LHCN-M2 (cell line): ENCODE measurements around the gene SKAP2. TPM values are rescaled to one million over a fixed set of nuclear protein-coding genes. Genes with fewer than 3 reads are reported as not detected.

Source experiments
- DNase-seq: peaks from one replicate; pipeline ENCODE4 v3.0.0-alpha.2; 2012; ENCODE audit warnings: low read depth
- total RNA-seq: library from RNA; depleted of rRNA; stranded (reverse); fragments of >200 nt; gene quantifications from 2 replicates; pipeline ENCODE4 v1.2.3, GENCODE V29; 2014

The SKAP2 gene
- total RNA-seq, 1 experiment from 2014 or later: 60.7 TPM

DNA sequence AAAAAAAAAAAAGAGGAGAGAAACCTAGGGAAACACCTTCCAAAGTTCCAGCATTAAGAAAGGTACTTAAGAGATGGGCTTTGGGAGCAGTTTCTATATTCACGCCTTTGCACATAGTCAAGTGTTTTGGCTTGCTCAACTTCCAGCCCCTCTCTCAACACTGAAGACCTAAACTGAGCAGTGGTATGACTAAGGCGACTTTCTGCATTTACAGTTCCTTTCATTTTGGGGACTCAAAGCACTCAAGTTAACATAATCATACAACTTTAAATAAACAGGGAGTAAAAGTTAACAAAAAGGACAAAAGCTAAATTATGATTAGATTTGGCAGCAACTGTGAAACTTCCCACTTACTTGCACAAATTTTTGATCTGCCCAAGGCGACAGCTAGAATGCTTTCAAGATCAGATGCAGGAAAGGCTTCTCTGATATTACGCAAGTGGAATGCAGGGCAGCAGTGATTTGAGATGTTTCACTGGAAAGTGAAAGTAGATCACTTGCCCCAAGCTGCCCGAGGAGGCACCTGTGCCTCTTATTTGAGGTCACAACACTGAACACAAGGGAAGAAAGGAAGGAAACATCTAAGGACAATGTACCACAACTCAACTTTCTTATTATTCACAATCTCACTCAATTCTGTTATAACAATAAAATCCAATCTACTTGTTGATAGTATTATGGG is 199.5 kb downstream of the SKAP2 start:
- peak; percentile 22 for DNase-seq

DNA sequence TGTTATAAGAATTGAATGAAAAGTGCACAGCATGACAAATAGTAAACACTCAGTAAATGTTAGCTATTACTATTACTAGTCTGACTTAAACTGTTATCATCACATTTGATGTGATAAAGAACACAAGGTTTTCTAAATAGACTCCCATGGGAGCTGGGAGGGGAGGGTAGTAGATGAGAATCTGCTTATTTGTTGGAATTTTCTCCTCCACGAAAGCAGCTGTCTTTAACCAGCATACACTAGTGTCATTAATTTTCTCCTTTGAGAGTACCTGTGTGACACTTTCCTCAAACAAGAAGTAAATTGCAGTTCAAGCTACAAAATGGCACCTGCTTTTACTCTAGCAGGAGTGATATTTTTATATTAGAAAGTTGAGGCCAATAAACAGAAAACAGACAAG is 200.1 kb downstream of the SKAP2 start:
- no peak for DNase-seq

DNA sequence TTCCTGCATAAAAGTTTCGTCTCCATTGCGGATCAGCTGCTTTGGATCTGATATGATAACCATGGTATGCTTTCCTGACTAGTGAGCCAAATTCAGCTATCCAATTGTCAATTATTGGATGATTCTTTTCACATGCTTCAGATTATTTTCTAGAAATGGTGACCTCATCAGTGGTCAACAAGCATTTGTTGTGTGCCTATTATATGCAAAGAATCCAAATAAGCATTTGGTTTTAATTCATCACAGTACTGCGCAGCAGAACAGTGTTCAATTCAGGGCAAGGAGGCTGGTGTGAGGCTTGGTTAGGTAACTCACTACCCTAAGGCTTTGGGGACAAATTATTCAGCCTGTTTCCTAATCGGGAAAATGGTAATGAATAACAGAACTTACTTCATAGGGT is 200.5 kb downstream of the SKAP2 start:
- no peak for DNase-seq

DNA sequence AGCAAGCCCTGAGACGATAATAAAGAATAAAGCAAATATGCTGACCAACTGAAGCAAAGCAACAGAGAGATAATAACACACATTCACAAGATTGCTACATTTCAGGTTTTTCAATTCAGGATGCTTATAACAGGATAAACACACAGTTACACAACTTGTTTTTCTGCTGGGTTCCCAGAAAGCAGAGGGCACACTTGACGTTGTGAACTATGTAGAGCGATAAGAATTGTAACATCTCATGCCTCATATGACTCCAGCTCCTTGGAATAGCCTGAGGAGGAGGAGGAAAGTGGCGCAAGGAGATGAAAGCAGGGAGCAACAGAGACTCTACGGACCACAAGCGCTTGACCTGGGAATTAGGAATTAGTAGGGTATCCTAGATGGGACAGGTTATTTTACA is 201.7 kb downstream of the SKAP2 start:
- DNase-seq: no peak

DNA sequence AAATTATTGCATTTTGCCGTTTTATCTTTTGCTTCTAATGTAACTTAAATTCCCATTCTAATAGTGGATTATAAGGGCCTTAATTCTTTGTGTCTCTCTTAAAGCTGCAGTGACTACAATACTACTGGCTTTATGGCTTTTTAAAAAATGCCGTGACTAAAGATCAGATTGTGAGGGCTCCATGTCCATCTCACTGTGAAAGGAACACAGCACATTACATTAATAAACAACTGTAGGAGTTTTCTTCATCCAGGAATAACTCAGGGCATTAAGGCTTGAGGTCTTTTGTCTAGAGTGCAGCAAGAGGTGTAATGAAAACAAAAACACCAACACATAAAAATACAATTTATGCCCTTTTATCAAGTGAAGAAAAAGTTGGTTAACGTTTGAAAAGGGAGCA is 205.3 kb downstream of the SKAP2 start:
- no peak for DNase-seq

DNA sequence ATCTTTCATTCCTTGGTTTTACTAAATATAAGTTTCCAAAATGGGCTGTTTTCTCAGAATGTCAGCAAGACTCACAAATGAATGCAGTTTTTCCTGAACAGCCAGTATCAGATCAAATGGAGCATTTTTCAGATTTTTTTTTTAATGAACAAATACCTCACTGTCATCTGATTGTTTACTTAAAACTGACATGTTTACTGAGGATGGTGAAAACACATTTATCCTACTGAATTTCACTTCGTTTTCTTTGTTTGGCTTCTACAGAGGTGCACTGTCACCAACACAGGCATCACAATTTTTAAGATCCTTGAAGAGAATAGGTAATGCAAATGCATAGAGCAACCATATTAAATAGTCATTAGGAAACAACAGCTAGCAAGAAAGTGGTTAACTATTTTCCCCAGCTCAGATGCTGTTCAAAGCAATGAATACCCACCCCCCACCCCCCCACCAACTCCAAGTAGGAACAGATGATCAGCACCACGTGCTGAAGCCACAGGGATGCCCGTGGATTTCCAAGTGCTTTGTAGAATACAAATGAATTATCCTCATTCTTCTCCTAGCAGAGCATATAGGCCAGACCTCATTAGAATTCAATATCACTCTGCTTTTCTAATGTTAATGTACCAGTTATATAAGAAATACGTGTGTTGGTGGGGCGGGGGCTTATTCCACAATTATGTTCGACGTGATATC is 205.9 kb downstream of the SKAP2 start:
- no peak for DNase-seq

DNA sequence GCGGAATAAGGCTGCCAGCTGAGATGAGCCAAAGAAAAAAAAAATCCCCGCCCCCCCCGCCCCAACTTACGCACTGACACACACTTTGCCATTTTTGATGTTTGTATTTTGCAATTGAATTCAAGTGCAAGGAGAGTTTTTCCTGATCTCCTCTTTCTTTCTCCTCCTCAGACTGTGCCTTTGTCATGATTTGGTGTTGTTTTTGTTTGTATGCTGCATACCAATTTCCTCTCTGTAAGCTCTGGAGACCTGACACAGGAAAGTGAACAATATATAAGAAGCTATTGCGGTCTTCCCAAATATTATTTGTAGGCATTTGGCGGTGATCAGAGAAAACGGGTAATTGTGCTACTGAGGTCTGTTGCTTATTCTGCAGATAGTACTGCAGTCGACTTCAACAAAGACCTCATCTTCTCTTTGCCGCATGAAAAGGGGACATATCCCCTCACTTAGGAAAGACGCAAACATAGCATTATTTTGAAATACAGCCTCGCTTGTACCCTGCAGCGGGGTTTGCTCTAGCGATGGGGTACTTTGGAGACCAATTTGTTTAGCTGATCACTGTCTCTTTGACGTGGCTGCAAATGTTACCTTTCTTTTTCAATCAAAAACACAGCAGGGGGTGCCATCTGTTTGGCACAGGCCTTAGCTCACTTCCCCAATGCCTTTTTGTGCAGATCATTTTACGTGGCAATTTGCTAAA is 206.6 kb downstream of the SKAP2 start:
- DNase-seq: no peak

DNA sequence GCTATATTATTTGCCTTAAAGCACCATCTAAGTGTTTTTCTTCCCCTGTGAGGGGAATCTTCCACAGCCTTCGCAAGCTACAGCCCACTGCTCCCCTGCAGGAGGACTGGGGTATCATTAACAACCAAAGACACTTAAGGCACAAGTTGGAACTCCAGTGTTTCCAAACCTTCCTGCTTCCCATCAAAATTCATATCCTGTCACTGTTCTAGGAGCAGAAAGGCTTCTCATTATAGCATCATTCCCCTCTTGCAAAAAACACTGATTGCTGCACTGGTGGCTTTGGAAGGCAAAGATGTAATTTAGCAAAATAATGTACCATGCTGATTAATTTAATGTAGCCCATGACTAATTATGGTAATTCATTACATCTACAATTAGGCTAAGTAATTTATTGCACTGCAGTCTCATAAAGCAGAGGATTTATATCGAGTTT is 207.2 kb downstream of the SKAP2 start:
- no peak for DNase-seq

DNA sequence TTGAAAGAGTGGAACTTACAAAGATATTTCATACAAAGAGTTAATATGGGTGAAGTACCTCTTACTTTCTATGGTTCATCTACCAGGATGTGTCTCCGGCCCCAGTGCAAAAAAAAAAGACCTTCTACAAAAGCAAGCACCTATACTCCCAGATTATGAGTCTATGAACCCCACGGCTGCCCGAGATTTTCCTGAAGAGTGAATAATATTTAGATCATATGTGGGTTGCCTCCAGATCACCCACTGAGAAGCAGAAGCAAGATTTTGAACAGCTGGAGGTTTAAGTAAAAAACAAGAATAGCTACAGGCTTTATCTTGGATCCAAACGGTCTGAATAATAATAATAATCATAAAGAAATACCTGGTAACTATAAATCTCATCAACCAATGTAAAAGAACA is 207.7 kb downstream of the SKAP2 start:
- DNase-seq: no peak

DNA sequence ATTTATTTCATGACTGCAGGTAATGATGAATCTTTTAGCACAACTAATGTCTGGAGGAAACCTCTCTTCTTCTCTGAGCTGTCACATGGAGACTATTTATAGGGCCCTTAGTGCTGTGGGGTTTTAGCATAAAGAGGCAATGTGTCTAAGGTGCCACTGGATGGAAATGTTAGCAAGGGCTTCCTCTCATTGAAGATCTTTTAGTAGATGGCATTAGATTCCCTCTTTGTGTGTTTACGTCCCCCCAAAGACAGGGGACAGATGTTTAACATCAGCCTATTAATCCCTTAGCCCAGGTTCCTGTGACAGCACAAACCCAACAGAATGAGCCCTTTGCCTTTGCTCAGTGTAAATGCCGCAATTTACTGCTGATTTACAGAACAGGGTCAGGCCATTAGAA is 208.6 kb downstream of the SKAP2 start:
- DNase-seq: no peak

DNA sequence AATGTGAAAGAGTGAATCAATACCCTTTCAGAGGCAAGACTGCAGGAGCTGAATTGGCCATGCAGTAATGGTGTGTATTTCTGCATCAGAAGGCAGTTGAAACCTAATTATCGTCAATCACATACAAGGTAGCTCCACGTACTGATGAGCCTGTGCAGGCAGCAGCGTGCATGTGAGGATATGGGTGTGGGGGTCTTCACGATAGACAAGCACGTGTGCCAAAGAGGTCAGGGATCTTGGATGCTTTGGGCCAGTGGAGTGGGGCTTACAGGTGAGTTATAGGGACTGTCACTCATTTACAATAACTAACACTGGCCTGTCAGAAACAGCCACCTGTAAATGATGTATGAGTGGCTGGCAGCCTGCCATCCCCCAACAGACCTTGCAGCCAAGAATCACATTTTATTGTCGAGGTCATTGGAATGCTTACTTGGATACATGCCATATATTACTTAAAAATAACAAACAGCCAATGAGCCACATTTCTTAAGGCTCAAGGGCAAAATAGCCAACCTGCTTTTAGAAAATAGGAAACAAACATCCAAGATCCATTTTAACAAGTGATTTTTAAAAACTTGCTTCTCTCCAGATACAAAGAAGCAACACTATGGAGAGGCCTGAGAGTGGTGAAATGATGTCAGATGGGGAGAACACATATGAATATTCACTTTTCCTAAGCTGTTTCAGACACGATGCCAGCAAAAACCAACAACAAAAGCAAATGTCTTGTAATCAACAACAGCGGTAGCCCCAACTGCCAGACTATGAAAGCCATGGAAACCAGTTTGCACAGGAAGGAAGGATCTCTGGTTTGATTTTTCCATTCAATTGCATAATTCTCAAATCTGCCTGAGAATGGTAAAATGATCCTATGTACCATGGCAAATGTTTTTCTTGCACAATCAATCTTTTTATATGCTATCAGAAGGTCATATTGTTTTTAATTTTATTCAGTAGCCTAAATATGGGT is 210.7 kb downstream of the SKAP2 start:
- DNase-seq: peak; percentile 30

DNA sequence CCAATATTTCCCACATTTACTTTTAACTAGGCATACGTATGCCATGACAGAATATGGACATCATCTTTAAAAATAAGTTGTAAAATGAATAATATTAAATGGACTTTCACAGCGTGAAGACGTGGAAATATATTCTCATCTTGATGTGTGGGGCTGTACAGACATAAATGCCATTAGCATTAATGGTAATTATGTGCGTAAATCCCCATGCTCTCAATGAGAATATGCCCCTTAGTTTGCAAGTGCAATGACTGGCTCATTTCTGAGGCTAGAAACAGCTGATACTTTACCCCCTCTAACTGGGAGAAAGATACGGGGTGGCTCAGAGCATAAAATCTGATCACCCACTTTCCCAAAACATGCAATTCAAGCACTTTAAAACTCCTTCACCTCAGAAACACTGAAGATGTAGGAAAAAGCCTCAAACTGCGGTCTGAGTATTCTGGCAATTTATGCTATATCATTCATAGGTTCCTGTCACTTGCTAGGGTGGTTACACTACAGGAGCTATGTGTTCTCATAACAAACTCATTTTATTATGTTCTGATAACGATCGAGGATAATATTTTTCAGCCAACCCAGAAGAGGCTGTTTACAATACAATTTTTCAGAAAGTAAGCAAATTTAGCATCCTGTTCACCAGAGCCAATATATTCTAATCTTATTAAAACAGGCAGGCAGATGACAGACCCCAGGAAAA is 211.8 kb downstream of the SKAP2 start:
- no peak for DNase-seq

DNA sequence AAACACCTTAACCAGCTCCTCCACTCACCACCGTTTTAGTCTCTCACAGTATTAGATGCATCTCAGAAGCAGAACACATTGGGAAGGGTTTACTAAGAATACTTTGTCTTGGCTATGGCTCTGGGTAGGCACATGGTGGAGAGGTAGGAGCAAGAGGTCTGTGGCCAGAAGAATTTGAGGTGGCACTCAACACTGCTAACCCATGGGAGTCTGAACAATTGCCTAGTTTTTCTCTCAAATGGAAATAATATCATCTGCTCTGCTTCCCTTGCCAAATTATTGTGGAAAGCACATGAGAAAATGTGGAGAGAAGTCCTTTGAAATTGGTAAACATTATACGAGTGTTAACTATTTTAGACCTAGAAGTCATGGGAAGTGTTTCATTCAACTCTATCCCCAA is 214.3 kb downstream of the SKAP2 start:
- no peak for DNase-seq

DNA sequence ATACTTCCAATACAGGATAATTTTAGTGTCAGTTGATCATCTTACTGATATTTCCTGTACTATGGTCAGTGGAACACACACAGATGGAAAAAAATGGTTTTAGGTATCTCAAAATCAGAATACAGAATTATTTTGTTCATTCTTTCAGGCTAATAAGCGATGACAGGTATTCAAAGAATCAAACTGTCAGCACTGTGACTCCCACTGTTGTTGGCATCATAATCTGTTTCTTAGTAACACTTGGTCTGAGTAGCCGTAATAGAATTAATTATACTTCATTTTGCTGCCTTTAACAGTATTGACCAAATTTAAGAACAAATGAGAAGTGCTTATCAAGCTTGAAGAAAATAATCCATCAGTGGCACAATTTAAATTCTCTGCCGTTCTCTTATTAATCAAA is 215.0 kb downstream of the SKAP2 start:
- no peak for DNase-seq

DNA sequence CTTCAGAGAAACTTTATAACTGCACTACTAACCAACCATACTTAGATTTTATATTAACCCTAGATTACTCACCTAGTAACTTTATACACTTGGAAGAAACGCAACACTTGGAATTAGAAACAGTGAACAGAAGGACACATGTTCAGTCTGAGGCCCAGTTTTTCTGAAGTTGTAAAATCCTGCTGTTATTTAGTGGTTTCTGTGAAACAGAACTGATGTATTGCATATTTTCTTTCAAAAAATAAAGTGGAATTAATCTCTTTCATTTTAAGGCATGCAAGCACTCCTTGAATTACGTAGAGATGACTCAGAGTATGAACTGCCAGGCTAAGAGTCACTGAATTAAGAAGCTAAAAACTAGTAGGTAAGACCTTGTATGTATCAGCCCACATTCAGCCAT is 215.8 kb downstream of the SKAP2 start:
- DNase-seq: peak; percentile 69

DNA sequence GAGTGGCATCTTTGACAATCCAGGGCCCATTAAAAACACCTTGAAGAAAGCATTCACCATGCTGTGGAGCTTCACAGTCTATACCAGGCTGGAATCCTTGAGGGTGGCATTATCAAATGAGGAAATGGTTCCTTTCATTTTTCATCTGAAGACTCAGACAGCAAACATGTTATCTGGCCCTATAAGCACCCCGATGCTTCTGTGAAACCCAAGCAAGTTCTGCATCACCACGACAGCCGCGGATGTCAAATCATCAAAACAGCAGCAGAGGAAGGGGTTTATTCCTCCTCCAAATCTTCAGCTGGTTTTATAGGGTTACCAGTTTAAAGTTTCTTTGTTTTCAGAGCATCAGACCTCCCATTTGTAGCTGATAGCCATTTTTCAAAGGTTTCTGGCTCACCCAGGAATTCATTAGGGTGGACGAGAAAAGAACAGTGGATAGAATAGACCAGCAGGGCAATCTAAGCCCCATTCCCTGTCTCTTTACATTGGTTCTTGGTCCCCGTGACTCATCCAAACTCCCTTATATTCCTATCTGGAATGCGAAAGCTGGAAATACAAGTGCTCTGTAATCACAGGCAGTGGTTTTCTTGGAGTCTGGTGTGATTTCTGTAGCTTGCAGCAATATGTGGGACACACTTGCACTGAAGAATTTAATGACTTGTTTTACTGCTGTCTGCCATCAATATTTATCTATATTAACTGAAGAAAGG is 217.9 kb downstream of the SKAP2 start:
- no peak for DNase-seq

DNA sequence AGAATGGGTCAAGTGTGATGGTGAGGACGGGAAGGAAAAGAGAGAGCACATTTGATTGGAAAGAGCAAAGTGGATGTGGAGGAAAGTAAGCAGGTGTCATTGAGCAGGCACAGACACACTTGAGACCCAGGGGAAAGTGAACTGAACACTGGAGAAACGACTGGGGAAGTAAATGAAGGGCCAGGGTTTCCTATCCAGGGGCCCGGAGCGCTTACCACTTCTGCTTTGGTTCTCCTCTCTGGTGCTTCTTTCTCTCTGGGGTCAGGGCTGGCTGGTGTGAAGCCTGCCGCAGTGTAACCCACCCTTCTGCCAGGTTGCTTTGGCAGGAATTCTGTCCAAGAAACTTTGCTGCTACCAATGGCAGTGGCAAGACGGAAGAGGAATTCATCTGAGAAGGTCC is 219.3 kb downstream of the SKAP2 start:
- no peak for DNase-seq

DNA sequence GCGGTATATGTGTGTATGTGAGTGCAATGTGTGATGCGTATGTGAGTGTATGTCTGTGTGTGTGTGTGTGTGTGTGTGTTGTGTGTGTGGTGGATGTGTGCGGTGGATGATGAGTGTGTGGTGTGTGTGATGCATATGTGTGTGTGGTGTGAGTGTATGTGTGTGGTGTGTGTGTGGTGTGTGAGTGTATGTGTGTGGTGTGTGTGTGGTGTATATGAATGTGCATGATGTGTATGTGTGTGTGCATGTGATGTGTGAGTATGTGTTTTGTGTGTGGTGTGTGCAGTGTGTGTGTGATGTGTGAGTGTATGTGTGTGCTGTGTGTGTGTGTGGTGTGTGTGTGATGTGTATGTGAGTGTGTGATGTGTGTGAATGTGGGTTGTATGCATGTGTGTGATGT is 222.0 kb downstream of the SKAP2 start:
- no peak for DNase-seq

DNA sequence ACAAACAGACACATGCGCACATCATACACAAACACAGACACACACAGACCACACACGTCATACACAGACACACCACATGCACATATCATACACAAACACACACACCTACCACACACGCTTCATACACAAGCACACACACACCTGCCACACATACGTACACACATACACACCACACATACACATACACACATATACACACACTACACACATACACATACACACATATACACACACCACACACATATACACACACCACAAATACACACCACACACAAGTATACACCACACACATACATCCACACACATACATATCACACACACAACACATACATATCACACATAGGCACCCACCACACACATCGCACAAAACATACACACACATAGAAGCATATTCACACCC is 224.7 kb downstream of the SKAP2 start:
- no peak for DNase-seq

DNA sequence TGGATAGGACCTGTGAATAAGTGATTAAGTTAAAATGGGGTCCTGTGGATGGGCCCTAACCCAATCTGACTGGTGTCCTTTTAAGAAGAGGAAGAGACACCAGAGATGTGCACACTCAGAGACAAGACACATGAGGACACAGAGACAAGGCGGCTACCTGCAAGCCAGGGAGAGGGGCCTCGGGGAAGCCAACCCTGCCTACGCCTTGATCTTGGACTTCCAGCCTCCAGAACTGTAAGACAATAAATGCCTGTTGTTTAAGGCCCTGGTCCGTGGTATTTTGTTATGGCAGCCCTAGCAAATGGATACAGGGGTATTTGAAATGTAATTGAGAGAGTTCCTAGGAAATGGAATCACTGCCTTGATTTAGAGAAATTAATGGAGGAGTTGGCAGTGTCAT is 225.3 kb downstream of the SKAP2 start:
- no peak for DNase-seq
